CD14-positive monocyte (primary cell): ENCODE data around the gene C3orf20. TPM values are rescaled to one million over a fixed set of nuclear protein-coding genes. Genes with fewer than 3 reads are reported as not detected.

Source experiments
- DNase-seq, 3 donors: peaks; one replicate each; pipeline ENCODE4 v3.0.0-alpha.2; 2011 to 2022
- H2AFZ ChIP-seq: 2 replicates; pipeline ENCODE4 v1.6.0; 2012; ENCODE audit warnings: mild to moderate bottlenecking, low read depth, low read length, inconsistent platforms; ENCODE audit not compliant: insufficient read depth, poor library complexity, severe bottlenecking
- H3K27ac ChIP-seq, 2 donors: 1 replicate in 1 of 2; 2 replicates in 1 of 2; pipeline ENCODE4 v1.5.1; 2012 to 2013; ENCODE audit warnings: low read length in 2 of 2, control low read depth in 1 of 2, inconsistent platforms in 1 of 2, low read depth in 1 of 2, mild to moderate bottlenecking in 1 of 2
- H3K27me3 ChIP-seq, 2 donors: one replicate each; pipeline versions ENCODE4 v1.6.0 to v1.6.1; 2011 to 2013; ENCODE audit warnings: low read length in 2 of 2; ENCODE audit not compliant: control insufficient read depth in 2 of 2, insufficient read depth in 2 of 2
- H3K36me3 ChIP-seq, 2 donors: replicated peaks in 1 of 2; 1 replicate in 1 of 2; 2 replicates in 1 of 2; pipeline versions ENCODE4 v1.5.1 to v1.6.1; 2012 to 2013; ENCODE audit warnings: low read length in 2 of 2, control low read depth in 1 of 2, inconsistent platforms in 1 of 2, mild to moderate bottlenecking in 1 of 2; ENCODE audit not compliant: insufficient read depth in 2 of 2, control insufficient read depth in 1 of 2
- H3K4me1 ChIP-seq, 2 donors: 1 replicate in 1 of 2; 2 replicates in 1 of 2; pipeline versions ENCODE4 v1.5.1 to v1.6.1; 2012 to 2013; ENCODE audit warnings: low read length in 2 of 2, control low read depth in 1 of 2, inconsistent platforms in 1 of 2, mild to moderate bottlenecking in 1 of 2, moderate library complexity in 1 of 2; ENCODE audit not compliant: insufficient read depth in 2 of 2, control insufficient read depth in 1 of 2
- H3K4me2 ChIP-seq: replicated peaks from 2 replicates; pipeline ENCODE3; 2012; ENCODE audit warnings: low read length, moderate library complexity, mild to moderate bottlenecking; ENCODE audit not compliant: poor library complexity, severe bottlenecking; ENCODE audit errors: extremely low read depth
- H3K4me3 ChIP-seq, 3 experiments: fragments of 200-600 bp in 1 of 3; sonication (generic) in 1 of 3; replicated peaks in 1 of 3; 1 replicate in 2 of 3; 2 replicates in 1 of 3; pipeline ENCODE4 v1.5.1; 2011 to 2013; ENCODE audit warnings: low read length in 3 of 3, mild to moderate bottlenecking in 3 of 3, control low read depth in 2 of 3, low read depth in 2 of 3, inconsistent platforms in 1 of 3, moderate library complexity in 1 of 3
- H3K79me2 ChIP-seq: 2 replicates; pipeline ENCODE4 v1.6.0; 2012; ENCODE audit warnings: mild to moderate bottlenecking, control low read depth, inconsistent platforms, low read length, moderate library complexity; ENCODE audit not compliant: insufficient read depth
- H3K9ac ChIP-seq: 2 replicates; pipeline ENCODE4 v1.6.0; 2017; ENCODE audit warnings: low read length, mild to moderate bottlenecking; ENCODE audit not compliant: insufficient read depth, poor library complexity, severe bottlenecking
- H3K9me3 ChIP-seq, 2 donors: replicated peaks in 1 of 2; 1 replicate in 1 of 2; 2 replicates in 1 of 2; pipeline versions ENCODE4 v1.5.1 to v1.6.1; 2012 to 2013; ENCODE audit warnings: low read length in 2 of 2, control low read depth in 1 of 2; ENCODE audit not compliant: control insufficient read depth in 1 of 2, insufficient read depth in 1 of 2
- H4K20me1 ChIP-seq: 2 replicates; pipeline ENCODE4 v1.6.0; 2012; ENCODE audit warnings: mild to moderate bottlenecking, low read length, control low read depth, moderate library complexity; ENCODE audit not compliant: insufficient read depth
- H3K27ac Mint-ChIP-seq, 7 donors: one replicate each; pipeline ENCODE4 v1.8.0; 2020; ENCODE audit warnings: mild to moderate bottlenecking in 7 of 7, mixed read lengths in 7 of 7, moderate library complexity in 6 of 7, inconsistent platforms in 2 of 7
- H3K27me3 Mint-ChIP-seq, 3 donors: one replicate each; pipeline ENCODE4 v1.8.0; 2021 to 2022; ENCODE audit warnings: low read depth in 3 of 3, mild to moderate bottlenecking in 3 of 3, mixed read lengths in 3 of 3, moderate library complexity in 3 of 3, inconsistent platforms in 1 of 3
- H3K36me3 Mint-ChIP-seq, 2 donors: one replicate each; pipeline ENCODE4 v1.8.0; 2020; ENCODE audit warnings: mixed read lengths in 2 of 2, inconsistent platforms in 1 of 2, mild to moderate bottlenecking in 1 of 2
- H3K4me1 Mint-ChIP-seq: one replicate; pipeline ENCODE4 v1.8.0; 2020; ENCODE audit warnings: mild to moderate bottlenecking, mixed read lengths
- H3K4me3 Mint-ChIP-seq, 2 donors: one replicate each; pipeline ENCODE4 v1.8.0; 2020; ENCODE audit warnings: mild to moderate bottlenecking in 2 of 2, mixed read lengths in 2 of 2, moderate library complexity in 1 of 2
- H3K9me3 Mint-ChIP-seq, 7 donors: one replicate each; pipeline ENCODE4 v1.8.0; 2020 to 2022; ENCODE audit warnings: mixed read lengths in 7 of 7, mild to moderate bottlenecking in 6 of 7, moderate library complexity in 6 of 7, inconsistent platforms in 2 of 7
- WGBS: methylation state at CpG from one replicate; pipeline ENCODE4 v1.1.5; 2013; ENCODE audit warnings: missing lambda C conversion rate; ENCODE audit not compliant: insufficient coverage; 5-methylcytosine and 5-hydroxymethylcytosine counted together
- intact Hi-C, 2 donors: fragments of 100-400 bp; cut with micrococcal nuclease; formaldehyde crosslinking; loops; one replicate each; pipeline versions ENCODE4 v1.15.0 to v1.15.1; 2023
- polyA plus RNA-seq, 3 donors: library from polyadenylated mRNA; depleted of rRNA in 1 of 3; unstranded in 2 of 3; stranded (reverse) in 1 of 3; fragments of 300-500 nt in 2 of 3; fragments of >200 nt in 1 of 3; fragmentation: Illumina TruSeq in 2 of 3; gene quantifications; 1 replicate in 2 of 3; 2 replicates in 1 of 3; pipeline ENCODE4 v1.2.3, GENCODE V29; 2012 to 2021
- TF ChIP-seq, protein P1 (sequence below): fragments of 200-600 bp; IDR thresholded peaks from one replicate; pipeline ENCODE4 v1.8.0; 2022; ENCODE audit warnings: antibody characterized with exemption, mild to moderate bottlenecking

The C3orf20 gene
- polyA plus RNA-seq, 3 donors, result 0.11 TPM; not detected in 2

DNA sequence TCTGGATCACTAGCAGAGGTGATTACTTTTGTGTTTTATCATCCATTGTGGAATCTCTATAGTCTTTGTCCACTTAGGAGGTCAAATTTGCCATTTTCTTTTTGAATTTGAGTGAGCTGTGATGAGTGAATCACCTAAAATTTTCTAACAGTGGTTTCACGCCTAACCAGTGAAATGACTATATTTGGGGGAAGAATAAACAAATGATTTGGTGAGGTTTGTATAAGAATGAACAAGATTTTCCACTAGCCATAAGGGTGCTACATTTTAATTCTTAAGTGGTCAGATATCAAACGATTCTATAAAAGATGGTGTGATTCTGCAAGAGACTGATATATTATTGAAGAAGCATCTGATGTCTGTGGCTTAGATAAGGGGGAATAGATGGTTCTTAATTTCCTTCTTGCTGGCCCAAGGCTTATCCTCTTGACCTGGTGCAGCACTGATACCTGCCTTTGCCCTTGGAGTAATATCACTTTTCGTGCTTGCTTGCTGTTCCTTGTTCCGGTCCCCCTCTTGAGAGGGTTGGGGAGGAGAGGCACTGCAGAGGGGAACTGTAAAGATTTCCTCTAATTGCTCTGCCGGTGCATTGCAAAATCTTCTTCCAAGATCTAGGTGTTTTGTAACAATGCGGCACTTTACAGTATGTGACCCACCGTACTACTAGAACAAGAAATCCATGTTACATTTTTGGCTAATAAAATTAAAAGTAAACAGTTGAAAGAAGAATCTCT is 14.5 kb downstream of the C3orf20 start:
- Histone ChIP-seq H3K4me2 (peak overlapping the region; percentile 43), H2AFZ (no peak overlapping the region), H3K27ac (no peak overlapping the region), H3K9me3 (no peaks in the 10 kb centered on the region), H3K79me2 (no peaks in the 10 kb centered on the region), H4K20me1 (no peaks in the 10 kb centered on the region), H3K4me3 (peak overlapping the region in 1 of 3 experiments; percentile 7), H3K27me3 (no peaks in the 10 kb centered on the region), H3K9ac (no peak overlapping the region), H3K4me1 (peaks cover 35 to 39% of the 10 kb centered on the region in 2 donors), H3K36me3 (no peaks in the 10 kb centered on the region)
- intact Hi-C loops, result no loop called here
- Mint-ChIP-seq H3K27me3 (peaks cover 0 to 4% (median 0%) of the 10 kb centered on the region in 3 donors), H3K4me1 (peaks cover 55% of the 10 kb centered on the region), H3K36me3 (no peaks in the 10 kb centered on the region), H3K9me3 (peaks cover 0 to 6% (median 2%) of the 10 kb centered on the region in 7 donors), H3K27ac (peak overlapping the region in 1 of 7 donors; percentile 35), H3K4me3 (peak overlapping the region in 1 of 2 donors; percentile 66)
- peak in 2 of 3 donors; percentile 24 to 34 for DNase-seq
- 0% methylated on average over 2 of the region's 7 CpGs for WGBS
- TF ChIP-seq, protein P1, sequence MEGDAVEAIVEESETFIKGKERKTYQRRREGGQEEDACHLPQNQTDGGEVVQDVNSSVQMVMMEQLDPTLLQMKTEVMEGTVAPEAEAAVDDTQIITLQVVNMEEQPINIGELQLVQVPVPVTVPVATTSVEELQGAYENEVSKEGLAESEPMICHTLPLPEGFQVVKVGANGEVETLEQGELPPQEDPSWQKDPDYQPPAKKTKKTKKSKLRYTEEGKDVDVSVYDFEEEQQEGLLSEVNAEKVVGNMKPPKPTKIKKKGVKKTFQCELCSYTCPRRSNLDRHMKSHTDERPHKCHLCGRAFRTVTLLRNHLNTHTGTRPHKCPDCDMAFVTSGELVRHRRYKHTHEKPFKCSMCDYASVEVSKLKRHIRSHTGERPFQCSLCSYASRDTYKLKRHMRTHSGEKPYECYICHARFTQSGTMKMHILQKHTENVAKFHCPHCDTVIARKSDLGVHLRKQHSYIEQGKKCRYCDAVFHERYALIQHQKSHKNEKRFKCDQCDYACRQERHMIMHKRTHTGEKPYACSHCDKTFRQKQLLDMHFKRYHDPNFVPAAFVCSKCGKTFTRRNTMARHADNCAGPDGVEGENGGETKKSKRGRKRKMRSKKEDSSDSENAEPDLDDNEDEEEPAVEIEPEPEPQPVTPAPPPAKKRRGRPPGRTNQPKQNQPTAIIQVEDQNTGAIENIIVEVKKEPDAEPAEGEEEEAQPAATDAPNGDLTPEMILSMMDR, result no peak

DNA sequence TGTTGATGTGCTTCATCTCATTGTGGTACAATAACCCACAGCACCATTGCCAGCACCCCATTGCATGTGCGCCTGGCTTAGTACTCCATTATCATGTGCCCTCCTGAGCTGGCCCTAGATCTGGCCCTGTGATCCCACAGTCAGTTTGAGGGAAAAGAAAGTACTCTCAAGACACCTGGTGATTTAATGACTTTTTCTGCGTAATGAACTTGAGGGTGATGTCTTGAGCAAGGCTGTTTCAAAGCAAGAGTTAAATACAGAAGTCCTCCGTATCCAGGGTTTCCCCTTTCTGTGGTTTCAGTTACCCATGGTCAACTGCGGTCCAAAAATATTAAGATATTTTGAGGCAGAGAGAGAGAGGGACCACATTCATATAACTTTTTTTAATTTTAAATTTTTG is 16.3 kb downstream of the C3orf20 start:
- WGBS, result no CpG with 5 or more reads among the region's 4 CpGs
- Histone ChIP-seq H3K9ac (no peak overlapping the region), H4K20me1 (no peaks in the 10 kb centered on the region), H3K9me3 (no peaks in the 10 kb centered on the region), H3K27me3 (no peaks in the 10 kb centered on the region), H3K4me1 (peaks cover 28 to 30% of the 10 kb centered on the region in 2 donors), H2AFZ (no peak overlapping the region), H3K36me3 (no peaks in the 10 kb centered on the region), H3K79me2 (no peaks in the 10 kb centered on the region), H3K27ac (peak overlapping the region in 1 of 2 donors; percentile 1), H3K4me3 (peak overlapping the region in 1 of 3 experiments; percentile 23), H3K4me2 (peak overlapping the region; percentile 20)
- peak; percentile 40 to 73 (median 44) for DNase-seq
- H3K9me3 Mint-ChIP-seq, result peaks cover 0 to 6% (median 2%) of the 10 kb centered on the region in 7 donors
- peak overlapping the region in 2 of 7 donors; percentile 71 to 73 for H3K27ac Mint-ChIP-seq
- intact Hi-C loops, result no loop called here
- peaks cover 43% of the 10 kb centered on the region for H3K4me1 Mint-ChIP-seq
- peaks cover 0 to 4% (median 1%) of the 10 kb centered on the region in 3 donors for H3K27me3 Mint-ChIP-seq
- H3K4me3 Mint-ChIP-seq, result no peak overlapping the region
- no peaks in the 10 kb centered on the region for H3K36me3 Mint-ChIP-seq
- TF ChIP-seq, protein P1, result no peak
